RWPE2 (cell line): Measurements from ENCODE around the gene OR6Y1.

Source experiments
- ATAC-seq: fragments of 200-7000 bp; cut with Tn5 transposase; 3 replicates; pipeline ENCODE4 v1.9.1; 2021; ENCODE audit warnings: low read depth
- DNase-seq: peaks from one replicate; pipeline ENCODE4 v3.0.0-alpha.2; 2020; ENCODE audit warnings: low spot score
- H3K27ac ChIP-seq: fragments of 450-650 bp; 2 replicates; pipeline ENCODE4 v1.5.1; 2017; ENCODE audit warnings: mild to moderate bottlenecking; ENCODE audit not compliant: poor library complexity, severe bottlenecking
- H3K27me3 ChIP-seq: fragments of 250-450 bp; sonication (Bioruptor Pico); 2 replicates; pipeline ENCODE4 v1.5.1; 2021; ENCODE audit warnings: mild to moderate bottlenecking, moderate library complexity; ENCODE audit not compliant: insufficient read depth, poor library complexity, severe bottlenecking
- H3K36me3 ChIP-seq: fragments of 250-450 bp; sonication (Bioruptor Pico); 2 replicates; pipeline ENCODE4 v1.5.1; 2020; ENCODE audit warnings: low read depth, mild to moderate bottlenecking, moderate library complexity
- H3K4me1 ChIP-seq: fragments of 250-450 bp; sonication (Bioruptor Pico); 2 replicates; pipeline ENCODE4 v1.5.1; 2021; ENCODE audit warnings: mild to moderate bottlenecking, moderate library complexity; ENCODE audit not compliant: insufficient read depth, poor library complexity, severe bottlenecking
- H3K4me3 ChIP-seq: fragments of 250-450 bp; sonication (Bioruptor Pico); 2 replicates; pipeline ENCODE4 v1.5.1; 2021; ENCODE audit warnings: mild to moderate bottlenecking, moderate library complexity; ENCODE audit not compliant: severe bottlenecking
- H3K9me3 ChIP-seq: fragments of 250-450 bp; sonication (Bioruptor Pico); 2 replicates; pipeline ENCODE4 v1.5.1; 2021; ENCODE audit warnings: mild to moderate bottlenecking, moderate library complexity; ENCODE audit not compliant: severe bottlenecking
- CTCF ChIP-seq: fragments of 450-650 bp; IDR thresholded peaks from one replicate; pipeline ENCODE4 v1.5.1; 2017; ENCODE audit warnings: mild to moderate bottlenecking, moderate library complexity; ENCODE audit not compliant: poor library complexity, severe bottlenecking

The OR6Y1 gene, protein sequence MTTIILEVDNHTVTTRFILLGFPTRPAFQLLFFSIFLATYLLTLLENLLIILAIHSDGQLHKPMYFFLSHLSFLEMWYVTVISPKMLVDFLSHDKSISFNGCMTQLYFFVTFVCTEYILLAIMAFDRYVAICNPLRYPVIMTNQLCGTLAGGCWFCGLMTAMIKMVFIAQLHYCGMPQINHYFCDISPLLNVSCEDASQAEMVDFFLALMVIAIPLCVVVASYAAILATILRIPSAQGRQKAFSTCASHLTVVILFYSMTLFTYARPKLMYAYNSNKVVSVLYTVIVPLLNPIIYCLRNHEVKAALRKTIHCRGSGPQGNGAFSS

GRCh38 chr1:158554352-158554751 lies at the start of gene OR6Y1:
OR6Y1 (minus strand) TSS chr1:158554405; CDS start chr1:158548105, 6,300 bp downstream.
- no peaks in the 10 kb centered on the region for H3K4me1 ChIP-seq
- no peaks in the 10 kb centered on the region for H3K9me3 ChIP-seq
- no peaks in the 10 kb centered on the region for H3K36me3 ChIP-seq
- no peak for DNase-seq
- peaks cover 12% of the 10 kb centered on the region for H3K27me3 ChIP-seq
- no peak for ATAC-seq
- H3K27ac ChIP-seq: no peak within 1 kb of the TSS
- TF ChIP-seq CTCF: no peak
- H3K4me3 ChIP-seq: no peak within 1 kb of the TSS

DNA sequence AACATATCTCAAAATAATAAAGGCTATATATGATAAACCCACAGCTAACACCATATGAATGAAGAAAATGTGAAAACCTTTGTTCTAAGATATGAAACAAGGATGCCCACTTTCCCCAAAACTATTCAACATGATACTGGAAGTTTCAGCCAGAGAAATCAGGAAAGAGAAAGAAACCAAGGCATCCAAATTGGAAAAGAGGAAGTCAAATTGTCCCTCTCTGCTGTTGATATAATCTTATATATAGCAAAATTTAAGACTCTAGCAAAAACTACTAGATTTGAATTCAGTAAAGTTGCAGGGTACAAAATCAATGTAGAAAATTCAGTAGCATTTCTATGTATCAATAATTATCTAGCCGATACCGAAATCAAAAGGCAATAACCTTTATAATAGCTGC lies 46.5 kb upstream of the OR6Y1 start:
- H3K4me1 ChIP-seq: no peaks in the 10 kb centered on the region
- H3K9me3 ChIP-seq: no peaks in the 10 kb centered on the region
- no peaks in the 10 kb centered on the region for H3K27me3 ChIP-seq
- no peak for TF ChIP-seq CTCF
- H3K27ac ChIP-seq: no peak overlapping the region
- DNase-seq (no peak), ATAC-seq (no peak)
- H3K4me3 ChIP-seq: no peak overlapping the region
- H3K36me3 ChIP-seq: no peaks in the 10 kb centered on the region

DNA sequence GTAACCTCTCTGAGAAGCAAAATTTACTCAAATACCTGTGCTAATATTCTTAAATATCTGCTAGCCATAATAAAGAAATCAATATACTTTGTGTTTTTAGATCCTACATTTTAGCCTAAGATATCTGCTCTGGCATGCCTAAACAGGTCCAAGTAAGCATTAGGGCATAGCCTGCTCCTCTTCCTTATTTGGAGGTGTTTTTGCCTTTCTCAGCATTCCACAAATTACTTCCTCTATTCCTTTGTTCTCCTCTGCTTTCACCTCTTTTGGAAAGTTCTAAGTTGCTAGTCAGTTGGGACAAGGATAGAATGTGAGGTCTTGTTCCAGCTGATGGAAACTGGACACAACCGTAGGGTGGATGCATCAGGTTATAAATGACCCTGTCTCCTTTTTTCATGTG lies 32.7 kb upstream of the OR6Y1 start:
- Histone ChIP-seq H3K27ac (no peak overlapping the region), H3K4me3 (no peak overlapping the region), H3K36me3 (no peaks in the 10 kb centered on the region), H3K4me1 (no peaks in the 10 kb centered on the region), H3K27me3 (no peaks in the 10 kb centered on the region), H3K9me3 (peaks cover 2% of the 10 kb centered on the region)
- ATAC-seq (no peak), DNase-seq (no peak)
- TF ChIP-seq CTCF: no peak

- Histone ChIP-seq H3K27me3 (no peaks in the 10 kb centered on the region), H3K4me3 (no peak overlapping the region)
These were observed 29.8 kb upstream of the OR6Y1 start for GRCh38 chr1:158583962-158584361.

More at GRCh38 chr1:158583962-158584361, 29.8 kb upstream of the OR6Y1 start:
- Histone ChIP-seq H3K27ac (no peak overlapping the region), H3K9me3 (peaks cover 2% of the 10 kb centered on the region), H3K4me1 (no peaks in the 10 kb centered on the region), H3K36me3 (no peaks in the 10 kb centered on the region)
- DNase-seq (no peak), ATAC-seq (no peak)
- no peak for TF ChIP-seq CTCF
